Raji (cell line): ENCODE measurements around the gene CCDC142.

Experiments used
- POLR2A ChIP-seq: IDR thresholded peaks from 2 replicates; pipeline ENCODE4 v1.6.1; 2011; ENCODE audit warnings: low read depth, low read length, control low read depth; ENCODE audit not compliant: insufficient read depth

The CCDC142 gene

GRCh38 chr2:74447230-74447999, 35.4 kb downstream of the CCDC142 start:
- no peak for TF ChIP-seq POLR2A

GRCh38 chr2:74444498-74445318, 38.1 kb downstream of the CCDC142 start:
- no peak for TF ChIP-seq POLR2A

GRCh38 chr2:74441690-74442482, 40.9 kb downstream of the CCDC142 start, which contains the start of gene RTKN:
Gene RTKN, minus strand, starts transcription at chr2:74441937. Its CDS starts 121 bp downstream, at chr2:74441816.
- TF ChIP-seq POLR2A: no peak

GRCh38 chr2:74441170-74441689, 41.6 kb downstream of the CCDC142 start:
- TF ChIP-seq POLR2A: no peak

- TF ChIP-seq POLR2A: peak; percentile 40; the same call in 1 of the 2 replicates
Observed at GRCh38 chr2:74440378-74441169, 42.2 kb downstream of the CCDC142 start.

GRCh38 chr2:74439803-74440377, 42.9 kb downstream of the CCDC142 start:
- no peak for TF ChIP-seq POLR2A

GRCh38 chr2:74439373-74439772, 43.4 kb downstream of the CCDC142 start:
- no peak for TF ChIP-seq POLR2A

GRCh38 chr2:74438248-74438647, 44.5 kb downstream of the CCDC142 start:
- TF ChIP-seq POLR2A: no peak

GRCh38 chr2:74436848-74437695, 45.7 kb downstream of the CCDC142 start:
- TF ChIP-seq POLR2A: no peak

GRCh38 chr2:74436111-74436805, 46.5 kb downstream of the CCDC142 start:
- no peak for TF ChIP-seq POLR2A

- TF ChIP-seq POLR2A: no peak
Observed at GRCh38 chr2:74430502-74430901, 52.3 kb downstream of the CCDC142 start.
